ENCODE results near the gene CRIP1. TPM values are rescaled to one million over a fixed set of nuclear protein-coding genes. Genes with fewer than 3 reads are reported as not detected.

The CRIP1 gene
- total RNA-seq, 1 experiment from 2014 or later = 6.9 TPM

GRCh38 chr14:105448706-105449111 is 38.0 kb upstream of the CRIP1 start:
- Histone ChIP-seq H2BK12ac (ENCODE audit: insufficient read length, low read depth, low read length) (no peak overlapping the region), H2BK5ac (ENCODE audit: insufficient read length, low read length) (no peak overlapping the region), H4K5ac (ENCODE audit: insufficient read length, low read depth, low read length) (no peak overlapping the region), H3K56ac (ENCODE audit: insufficient read length, low read depth, low read length) (no peak overlapping the region), H2AK5ac (ENCODE audit: insufficient read length, low read length) (no peak overlapping the region), H3T11ph (ENCODE audit: low read length) (no peak overlapping the region), H3K23ac (ENCODE audit: insufficient read length, low read depth, low read length) (no peak overlapping the region), H3K27me3 (ENCODE audit: insufficient read depth, low read length) (no peaks in the 10 kb centered on the region), H2AFZ (ENCODE audit: low read length) (no peak overlapping the region), H3K9me3 (ENCODE audit: control insufficient read depth, low read depth, low read length) (no peaks in the 10 kb centered on the region), H3K27ac (ENCODE audit: insufficient read length, low read depth, low read length) (no peak overlapping the region), H4K20me1 (ENCODE audit: control insufficient read depth, insufficient read depth, insufficient read length) (no peaks in the 10 kb centered on the region), H3K14ac (ENCODE audit: insufficient read depth, low read length) (no peak overlapping the region), H3K4me2 (ENCODE audit: insufficient read depth, insufficient read length, low read length) (no peak overlapping the region), H2BK20ac (ENCODE audit: low read depth, low read length, poor library complexity, severe bottlenecking) (no peak overlapping the region), H3K9ac (ENCODE audit: extremely low read depth, insufficient read length, low read length) (no peak overlapping the region), H2BK120ac (ENCODE audit: low read depth, low read length, poor library complexity, severe bottlenecking) (no peak overlapping the region), H3K18ac (ENCODE audit: insufficient read length, low read depth, low read length) (no peak overlapping the region), H3K4me1 (ENCODE audit: insufficient read depth, low read length) (no peaks in the 10 kb centered on the region), H3K79me1 (ENCODE audit: insufficient read depth, low read depth, low read length, poor library complexity, severe bottlenecking) (no peaks in the 10 kb centered on the region), H3K4ac (ENCODE audit: low read depth, low read length) (no peak overlapping the region), H4K91ac (ENCODE audit: insufficient read length, low read depth, low read length) (no peak overlapping the region), H2BK15ac (ENCODE audit: low read depth, low read length) (no peak overlapping the region), H3K23me2 (ENCODE audit: insufficient read length, low read depth, low read length, poor library complexity, severe bottlenecking) (no peaks in the 10 kb centered on the region), H4K8ac (replicated peaks; ENCODE audit: insufficient read length, low read depth, low read length) (no peak overlapping the region), H3K79me2 (ENCODE audit: insufficient read depth, low read length) (no peaks in the 10 kb centered on the region)
- TF ChIP-seq, protein P1, sequence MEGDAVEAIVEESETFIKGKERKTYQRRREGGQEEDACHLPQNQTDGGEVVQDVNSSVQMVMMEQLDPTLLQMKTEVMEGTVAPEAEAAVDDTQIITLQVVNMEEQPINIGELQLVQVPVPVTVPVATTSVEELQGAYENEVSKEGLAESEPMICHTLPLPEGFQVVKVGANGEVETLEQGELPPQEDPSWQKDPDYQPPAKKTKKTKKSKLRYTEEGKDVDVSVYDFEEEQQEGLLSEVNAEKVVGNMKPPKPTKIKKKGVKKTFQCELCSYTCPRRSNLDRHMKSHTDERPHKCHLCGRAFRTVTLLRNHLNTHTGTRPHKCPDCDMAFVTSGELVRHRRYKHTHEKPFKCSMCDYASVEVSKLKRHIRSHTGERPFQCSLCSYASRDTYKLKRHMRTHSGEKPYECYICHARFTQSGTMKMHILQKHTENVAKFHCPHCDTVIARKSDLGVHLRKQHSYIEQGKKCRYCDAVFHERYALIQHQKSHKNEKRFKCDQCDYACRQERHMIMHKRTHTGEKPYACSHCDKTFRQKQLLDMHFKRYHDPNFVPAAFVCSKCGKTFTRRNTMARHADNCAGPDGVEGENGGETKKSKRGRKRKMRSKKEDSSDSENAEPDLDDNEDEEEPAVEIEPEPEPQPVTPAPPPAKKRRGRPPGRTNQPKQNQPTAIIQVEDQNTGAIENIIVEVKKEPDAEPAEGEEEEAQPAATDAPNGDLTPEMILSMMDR (conservative IDR thresholded peaks at IDR 0.05) = peak; percentile 87
- Mint-ChIP-seq H3K9me3 (no peaks in the 10 kb centered on the region), H3K36me3 (ENCODE audit: insufficient read depth in 1 of 3, low read depth in 3 of 3) (peaks cover 15 to 44% (median 38%) of the 10 kb centered on the region in 3 experiments; a peak in 6 of 7 replicates), H3K4me1 (no peaks in the 10 kb centered on the region), H3K27ac (no peak overlapping the region), H3K4me3 (no peak overlapping the region), H3K27me3 (ENCODE audit: low read depth) (no peaks in the 10 kb centered on the region)
- WGBS (ENCODE audit: extremely low coverage, insufficient read length, low lambda C conversion rate) = no CpG with 5 or more reads among the region's 16 CpGs
- peak; percentile 81 for DNase-seq
